OCI-LY7 (cell line): ENCODE data around the gene OR2M2. TPM values are rescaled to one million over a fixed set of nuclear protein-coding genes. Genes with fewer than 3 reads are reported as not detected.

Experiments
- BruUV-seq: library from RNA; stranded (reverse); fragments of 400-500 nt; replicated peaks from 2 replicates; lab custom pipeline; 2021; lab: Mats Ljungman, UMichigan
- CTCF ChIA-PET: fragments of 300-600 bp; sonication (Branson Sonifier 250); formaldehyde crosslinking; loops from one replicate; lab custom pipeline; 2022; ENCODE audit warnings: antibody characterized with exemption; ENCODE audit not compliant: unreplicated experiment; lab: Charles Lee
- POLR2A ChIA-PET: fragments of 300-600 bp; sonication (Branson Sonifier 250); formaldehyde crosslinking; loops from one replicate; lab custom pipeline; 2022; ENCODE audit warnings: antibody characterized with exemption; lab: Charles Lee
- DNase-seq: peaks from one replicate; pipeline ENCODE4 v3.0.0-alpha.2; 2015; ENCODE audit warnings: low spot score
- H2AFZ ChIP-seq: fragments of 200-600 bp; sonication (generic), shearing (Covaris generic); 2 replicates; pipeline ENCODE4 v1.6.1; 2014; ENCODE audit warnings: mild to moderate bottlenecking, antibody characterized with exemption, low read length, moderate library complexity
- H3K27ac ChIP-seq: fragments of 200-600 bp; sonication (generic); 2 replicates; pipeline ENCODE4 v1.5.1; 2014; ENCODE audit warnings: mixed run types, low read depth, mild to moderate bottlenecking, moderate library complexity, low read length, inconsistent platforms; ENCODE audit not compliant: poor library complexity, severe bottlenecking
- H3K36me3 ChIP-seq: fragments of 200-600 bp; sonication (generic); 2 replicates; pipeline ENCODE4 v1.6.1; 2014; ENCODE audit warnings: mild to moderate bottlenecking, antibody characterized with exemption, low read length, moderate library complexity, mixed read lengths; ENCODE audit not compliant: insufficient read depth
- H3K4me1 ChIP-seq: fragments of 200-600 bp; sonication (generic); 2 replicates; pipeline ENCODE4 v1.5.1; 2014; ENCODE audit warnings: mild to moderate bottlenecking, low read length; ENCODE audit not compliant: insufficient read depth, poor library complexity, severe bottlenecking
- H3K4me2 ChIP-seq: fragments of 200-600 bp; sonication (generic); 2 replicates; pipeline ENCODE4 v1.6.1; 2014; ENCODE audit warnings: mild to moderate bottlenecking, low read length
- H3K4me3 ChIP-seq: fragments of 200-600 bp; sonication (generic); 2 replicates; pipeline ENCODE4 v1.5.1; 2014; ENCODE audit warnings: mild to moderate bottlenecking, low read depth, low read length; ENCODE audit not compliant: poor library complexity, severe bottlenecking
- H3K79me2 ChIP-seq: fragments of 200-600 bp; sonication (generic); 2 replicates; pipeline ENCODE4 v1.6.1; 2016; ENCODE audit warnings: low read depth, mild to moderate bottlenecking, low read length, moderate library complexity, mixed read lengths; ENCODE audit not compliant: insufficient read depth
- H3K9me2 ChIP-seq: fragments of 200-600 bp; sonication (generic); 2 replicates; pipeline ENCODE4 v1.6.1; 2016; ENCODE audit warnings: mild to moderate bottlenecking, low read length, mixed read lengths; ENCODE audit not compliant: insufficient read depth
- H3K9me3 ChIP-seq: fragments of 200-600 bp; sonication (generic); 2 replicates; pipeline ENCODE4 v1.6.1; 2014; ENCODE audit warnings: mild to moderate bottlenecking, mixed run types, low read length, mixed read lengths
- H4K20me1 ChIP-seq: fragments of 200-600 bp; sonication (generic); 2 replicates; pipeline ENCODE4 v1.6.1; 2014; ENCODE audit warnings: mild to moderate bottlenecking, antibody characterized with exemption, low read length, moderate library complexity, mixed read lengths; ENCODE audit not compliant: insufficient read depth
- CTCF ChIP-seq: fragments of 200-600 bp; sonication (generic); conservative IDR thresholded peaks from 2 replicates; pipeline ENCODE4 v1.5.1; 2014; ENCODE audit warnings: mild to moderate bottlenecking, antibody characterized with exemption, low read length, moderate library complexity, mixed read lengths
- EZH2phosphoT487 ChIP-seq: fragments of 200-600 bp; sonication (generic); IDR thresholded peaks from 2 replicates; pipeline ENCODE4 v1.6.1; 2018; ENCODE audit warnings: low read depth, borderline replicate concordance, mild to moderate bottlenecking, mixed run types, antibody characterized with exemption, low read length, moderate library complexity, mixed read lengths
- intact Hi-C: fragments of 100-400 bp; cut with micrococcal nuclease; formaldehyde crosslinking; loops from one replicate; pipeline ENCODE4 v1.10.0; 2022; ENCODE audit not compliant: unreplicated experiment
- total RNA-seq, 2 experiments: library from RNA; depleted of rRNA in 1 of 2; stranded (reverse); fragments of >200 nt in 1 of 2; shearing (Covaris generic) in 1 of 2; gene quantifications; 2 replicates each; pipeline ENCODE4 v1.2.3, GENCODE V29; 2014 to 2022

Gene OR2M2
- total RNA-seq, 2 experiments from 2014 or later, result not detected

GRCh38 chr1:248158758-248159157 lies 15.9 kb upstream of the OR2M2 start:
- Histone ChIP-seq H3K4me1 (no peaks in the 10 kb centered on the region), H3K36me3 (no peaks in the 10 kb centered on the region), H3K9me3 (no peaks in the 10 kb centered on the region), H2AFZ (no peak overlapping the region), H3K4me3 (no peak overlapping the region), H3K27ac (no peak overlapping the region), H4K20me1 (no peaks in the 10 kb centered on the region), H3K4me2 (no peak overlapping the region), H3K79me2 (no peaks in the 10 kb centered on the region), H3K9me2 (no peaks in the 10 kb centered on the region)
- no peak for DNase-seq
- ChIA-PET CTCF (no interaction called here), POLR2A (no interaction called here)
- intact Hi-C loops, result no loop called here
- TF ChIP-seq EZH2phosphoT487, result no peak
- TF ChIP-seq CTCF, result no peak
- BruUV-seq, result no TSS peak

DNA sequence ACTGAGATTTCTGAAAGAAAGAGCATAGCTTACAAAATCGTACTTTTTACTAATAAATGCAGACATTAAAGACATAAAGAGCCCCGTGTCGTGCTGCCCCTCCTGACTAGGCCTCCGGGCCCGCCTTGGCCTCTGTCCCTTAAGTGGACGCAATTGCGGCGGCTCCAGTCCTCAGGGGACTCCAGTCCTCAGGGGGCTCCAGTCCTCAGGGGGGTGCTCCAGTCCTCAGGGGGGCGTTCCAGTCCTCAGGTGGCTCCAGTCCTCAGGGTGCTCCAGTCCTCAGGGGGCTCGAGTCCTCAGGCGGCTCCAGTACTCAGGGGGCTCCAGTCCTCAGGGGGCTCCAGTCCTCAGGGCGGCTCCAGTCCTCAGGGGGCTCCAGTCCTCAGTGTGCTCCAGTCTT lies 10.6 kb upstream of the OR2M2 start:
- no peaks in the 10 kb centered on the region for H4K20me1 ChIP-seq
- H3K4me2 ChIP-seq, result no peak overlapping the region
- CTCF ChIA-PET, result no interaction called here
- H3K27ac ChIP-seq, result no peak overlapping the region
- BruUV-seq, result no TSS peak
- TF ChIP-seq CTCF (no peak), EZH2phosphoT487 (no peak)
- no peaks in the 10 kb centered on the region for H3K9me3 ChIP-seq
- POLR2A ChIA-PET, result no interaction called here
- intact Hi-C loops, result no loop called here
- no peak for DNase-seq
- no peaks in the 10 kb centered on the region for H3K79me2 ChIP-seq
- H3K4me3 ChIP-seq, result no peak overlapping the region
- H3K9me2 ChIP-seq, result no peaks in the 10 kb centered on the region
- no peaks in the 10 kb centered on the region for H3K4me1 ChIP-seq
- no peak overlapping the region for H2AFZ ChIP-seq
- no peaks in the 10 kb centered on the region for H3K36me3 ChIP-seq

DNA sequence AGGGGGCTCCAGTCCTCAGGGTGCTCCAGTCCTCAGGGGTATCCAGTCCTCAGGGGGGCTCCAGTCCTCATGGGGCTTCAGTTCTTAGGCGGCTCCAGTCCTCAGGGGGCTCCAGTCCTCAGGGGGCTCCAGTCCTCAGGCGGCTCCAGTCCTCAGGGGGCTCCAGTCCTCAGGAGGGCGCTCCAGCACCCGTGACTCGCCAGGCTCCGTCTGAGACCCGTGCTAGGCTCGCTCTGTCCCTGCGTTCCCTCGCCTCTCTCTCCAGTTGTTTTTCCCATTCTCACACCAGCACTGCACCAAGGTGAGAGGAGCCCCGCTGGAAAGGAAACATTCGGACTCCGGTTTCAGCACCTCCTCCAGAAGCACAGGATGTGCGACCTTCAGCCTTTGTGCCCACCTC lies 9.4 kb upstream of the OR2M2 start:
- Histone ChIP-seq H3K4me3 (no peak overlapping the region), H3K4me2 (no peak overlapping the region), H2AFZ (no peak overlapping the region), H3K4me1 (no peaks in the 10 kb centered on the region), H3K79me2 (no peaks in the 10 kb centered on the region), H3K36me3 (no peaks in the 10 kb centered on the region), H3K27ac (no peak overlapping the region), H4K20me1 (no peaks in the 10 kb centered on the region), H3K9me2 (no peaks in the 10 kb centered on the region), H3K9me3 (no peaks in the 10 kb centered on the region)
- intact Hi-C loops, result no loop called here
- CTCF ChIA-PET, result no interaction called here
- POLR2A ChIA-PET, result no interaction called here
- no TSS peak for BruUV-seq
- no peak for DNase-seq
- TF ChIP-seq CTCF (no peak), EZH2phosphoT487 (no peak)
